Activated naive CD4-positive, alpha-beta T cell treated with anti-CD3 and anti-CD28 coated beads, Interleukin-2, amount 50 U/mL, for 72 hours (primary cell): ENCODE measurements around the gene BCAS3. TPM values are rescaled to one million over a fixed set of nuclear protein-coding genes. Genes with fewer than 3 reads are reported as not detected.

Source experiments
- ATAC-seq, 2 donors: fragments of 150-1000 bp; cut with Tn5 transposase; 2 replicates each; pipeline ENCODE4 v1.10.0; 2021; ENCODE audit warnings: mild to moderate bottlenecking in 2 of 2, moderate library complexity in 2 of 2
- DNase-seq, 2 donors: peaks; one replicate each; pipeline ENCODE4 v3.0.0; 2021 to 2022; ENCODE audit warnings: low spot score in 2 of 2
- H3K27ac Mint-ChIP-seq, 2 donors: one replicate each; pipeline ENCODE4 v1.8.0; 2022; ENCODE audit warnings: mild to moderate bottlenecking in 2 of 2, mixed read lengths in 2 of 2
- H3K36me3 Mint-ChIP-seq, 2 donors: one replicate each; pipeline ENCODE4 v1.8.0; 2022; ENCODE audit warnings: mixed read lengths in 2 of 2
- H3K9me3 Mint-ChIP-seq, 2 donors: one replicate each; pipeline ENCODE4 v1.8.0; 2022; ENCODE audit warnings: mixed read lengths in 2 of 2
- total RNA-seq, 2 donors: library from RNA; stranded (reverse); gene quantifications; one replicate each; pipeline ENCODE4 v1.2.3, GENCODE V29; 2022

BCAS3 gene
- total RNA-seq, 2 donors from 2014 or later = 10.5 to 24.4 TPM

- Mint-ChIP-seq H3K9me3 (no peaks in the 10 kb centered on the region), H3K36me3 (no peaks in the 10 kb centered on the region), H3K27ac (no peak overlapping the region)
- no peak for ATAC-seq
- no peak for DNase-seq
Observed at GRCh38 chr17:61317779-61318178, 640.1 kb downstream of the BCAS3 start.

- DNase-seq = no peak
- H3K9me3 Mint-ChIP-seq = no peaks in the 10 kb centered on the region
Observed at GRCh38 chr17:61318684-61319098, 641.0 kb downstream of the BCAS3 start.

GRCh38 chr17:61321344-61321743 is 643.7 kb downstream of the BCAS3 start:
- Mint-ChIP-seq H3K27ac (no peak overlapping the region), H3K9me3 (no peaks in the 10 kb centered on the region), H3K36me3 (no peaks in the 10 kb centered on the region)
- DNase-seq (no peak), ATAC-seq (no peak)

More at GRCh38 chr17:61318684-61319098, 641.0 kb downstream of the BCAS3 start:
- no peaks in the 10 kb centered on the region for H3K36me3 Mint-ChIP-seq
- no peak overlapping the region for H3K27ac Mint-ChIP-seq
- no peak for ATAC-seq

- H3K9me3 Mint-ChIP-seq = no peaks in the 10 kb centered on the region
Observed at GRCh38 chr17:61322325-61323002, 644.8 kb downstream of the BCAS3 start.

GRCh38 chr17:61323003-61323908 is 645.6 kb downstream of the BCAS3 start:
- ATAC-seq (no peak), DNase-seq (no peak)
- no peaks in the 10 kb centered on the region for H3K9me3 Mint-ChIP-seq
- H3K36me3 Mint-ChIP-seq = no peaks in the 10 kb centered on the region
- peak overlapping the region in 1 of 2 donors; percentile 20 for H3K27ac Mint-ChIP-seq

More at GRCh38 chr17:61322325-61323002, 644.8 kb downstream of the BCAS3 start:
- no peak for ATAC-seq
- DNase-seq = no peak
- no peaks in the 10 kb centered on the region for H3K36me3 Mint-ChIP-seq
- H3K27ac Mint-ChIP-seq = peak overlapping the region; percentile 20 to 39

GRCh38 chr17:61323909-61324868 is 646.5 kb downstream of the BCAS3 start:
- no peak for DNase-seq
- no peak for ATAC-seq
- Mint-ChIP-seq H3K9me3 (no peaks in the 10 kb centered on the region), H3K36me3 (no peaks in the 10 kb centered on the region), H3K27ac (no peak overlapping the region)

- no peak overlapping the region for H3K27ac Mint-ChIP-seq
- no peaks in the 10 kb centered on the region for H3K9me3 Mint-ChIP-seq
- ATAC-seq = no peak
- no peak for DNase-seq
- no peaks in the 10 kb centered on the region for H3K36me3 Mint-ChIP-seq
Observed at GRCh38 chr17:61324950-61325349, 647.3 kb downstream of the BCAS3 start.

GRCh38 chr17:61325382-61326073 is 647.9 kb downstream of the BCAS3 start:
- Mint-ChIP-seq H3K36me3 (no peaks in the 10 kb centered on the region), H3K27ac (no peak overlapping the region), H3K9me3 (no peaks in the 10 kb centered on the region)
- DNase-seq = no peak
- no peak for ATAC-seq

- H3K36me3 Mint-ChIP-seq = no peaks in the 10 kb centered on the region
- H3K9me3 Mint-ChIP-seq = no peaks in the 10 kb centered on the region
- ATAC-seq (no peak), DNase-seq (no peak)
- no peak overlapping the region for H3K27ac Mint-ChIP-seq
Observed at GRCh38 chr17:61326330-61326729, 648.7 kb downstream of the BCAS3 start.

- no peaks in the 10 kb centered on the region for H3K9me3 Mint-ChIP-seq
- H3K36me3 Mint-ChIP-seq = no peaks in the 10 kb centered on the region
- no peak for DNase-seq
- no peak for ATAC-seq
- no peak overlapping the region for H3K27ac Mint-ChIP-seq
Observed at GRCh38 chr17:61328351-61328750, 650.7 kb downstream of the BCAS3 start.

- no peaks in the 10 kb centered on the region for H3K9me3 Mint-ChIP-seq
- DNase-seq (no peak), ATAC-seq (no peak)
- H3K27ac Mint-ChIP-seq = no peak overlapping the region
- H3K36me3 Mint-ChIP-seq = no peaks in the 10 kb centered on the region
Observed at GRCh38 chr17:61330174-61331150, 652.8 kb downstream of the BCAS3 start.

- H3K27ac Mint-ChIP-seq = no peak overlapping the region
- no peaks in the 10 kb centered on the region for H3K36me3 Mint-ChIP-seq
- H3K9me3 Mint-ChIP-seq = no peaks in the 10 kb centered on the region
- no peak for DNase-seq
- ATAC-seq = no peak
Observed at GRCh38 chr17:61331178-61331577, 653.5 kb downstream of the BCAS3 start.

- Mint-ChIP-seq H3K9me3 (no peaks in the 10 kb centered on the region), H3K27ac (no peak overlapping the region), H3K36me3 (no peaks in the 10 kb centered on the region)
- ATAC-seq = no peak
- DNase-seq = no peak
Observed at GRCh38 chr17:61331886-61332285, 654.2 kb downstream of the BCAS3 start.

- H3K36me3 Mint-ChIP-seq = no peaks in the 10 kb centered on the region
- DNase-seq (no peak), ATAC-seq (no peak)
- no peak overlapping the region for H3K27ac Mint-ChIP-seq
- H3K9me3 Mint-ChIP-seq = no peaks in the 10 kb centered on the region
Observed at GRCh38 chr17:61333136-61333535, 655.5 kb downstream of the BCAS3 start.

GRCh38 chr17:61334673-61335072 is 657.0 kb downstream of the BCAS3 start:
- Mint-ChIP-seq H3K36me3 (no peaks in the 10 kb centered on the region), H3K27ac (no peak overlapping the region), H3K9me3 (no peaks in the 10 kb centered on the region)
- ATAC-seq = no peak
- no peak for DNase-seq
